Astrocyte of the spinal cord (primary cell): Measurements from ENCODE around the gene TMPRSS7.
A peak's percentile ranks its signal among the peaks of the same experiment; 100 is the strongest.
"Not testable (repeated sequence)": the region's sequence is repeated elsewhere in the genome, so short reads cannot be mapped to it uniquely, and the experiment has no call there.

ENCODE experiments used
- DNase-seq: peaks from one replicate; pipeline ENCODE4 v3.0.0; 2011; ENCODE audit warnings: low read depth, low spot score
- H3K4me3 ChIP-seq: 2 replicates; pipeline ENCODE4 v1.5.1; 2011; ENCODE audit warnings: low read depth, mild to moderate bottlenecking, low read length, moderate library complexity
- in situ Hi-C: cut with HindIII; loops from 2 replicates; pipeline ENCODE4 v1.10.0; 2017; ENCODE audit warnings: low sequenced_read_pairs
- TF ChIP-seq, protein P1 (sequence below): IDR thresholded peaks from 2 replicates; pipeline ENCODE4 v1.5.1; 2012; ENCODE audit warnings: low read depth, mild to moderate bottlenecking, low read length, inconsistent platforms

TMPRSS7 gene

DNA sequence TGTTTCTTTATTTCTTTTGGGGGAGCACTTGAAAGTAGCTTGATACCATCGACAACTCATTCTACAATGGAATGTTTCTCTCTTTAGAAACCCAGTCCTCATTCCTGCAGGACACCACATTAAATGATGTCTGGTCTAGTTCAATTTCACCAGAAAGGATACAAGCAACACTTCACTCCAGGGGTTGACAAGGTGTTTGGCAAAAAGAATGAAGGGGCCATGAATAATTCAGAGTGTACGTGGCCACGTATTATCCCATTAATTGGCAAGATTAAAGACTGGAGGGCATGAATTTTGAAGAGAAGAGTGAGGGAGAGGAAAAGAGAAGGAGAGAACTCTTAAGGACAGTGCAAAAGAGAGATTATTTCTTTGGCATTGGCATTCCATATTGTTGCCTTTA, 705 bp downstream of the TMPRSS7 start:
- no peak overlapping the region for H3K4me3 ChIP-seq
- no peak for DNase-seq
- in situ Hi-C loops, result no loop called here
- TF ChIP-seq, protein P1, sequence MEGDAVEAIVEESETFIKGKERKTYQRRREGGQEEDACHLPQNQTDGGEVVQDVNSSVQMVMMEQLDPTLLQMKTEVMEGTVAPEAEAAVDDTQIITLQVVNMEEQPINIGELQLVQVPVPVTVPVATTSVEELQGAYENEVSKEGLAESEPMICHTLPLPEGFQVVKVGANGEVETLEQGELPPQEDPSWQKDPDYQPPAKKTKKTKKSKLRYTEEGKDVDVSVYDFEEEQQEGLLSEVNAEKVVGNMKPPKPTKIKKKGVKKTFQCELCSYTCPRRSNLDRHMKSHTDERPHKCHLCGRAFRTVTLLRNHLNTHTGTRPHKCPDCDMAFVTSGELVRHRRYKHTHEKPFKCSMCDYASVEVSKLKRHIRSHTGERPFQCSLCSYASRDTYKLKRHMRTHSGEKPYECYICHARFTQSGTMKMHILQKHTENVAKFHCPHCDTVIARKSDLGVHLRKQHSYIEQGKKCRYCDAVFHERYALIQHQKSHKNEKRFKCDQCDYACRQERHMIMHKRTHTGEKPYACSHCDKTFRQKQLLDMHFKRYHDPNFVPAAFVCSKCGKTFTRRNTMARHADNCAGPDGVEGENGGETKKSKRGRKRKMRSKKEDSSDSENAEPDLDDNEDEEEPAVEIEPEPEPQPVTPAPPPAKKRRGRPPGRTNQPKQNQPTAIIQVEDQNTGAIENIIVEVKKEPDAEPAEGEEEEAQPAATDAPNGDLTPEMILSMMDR, result no peak

DNA sequence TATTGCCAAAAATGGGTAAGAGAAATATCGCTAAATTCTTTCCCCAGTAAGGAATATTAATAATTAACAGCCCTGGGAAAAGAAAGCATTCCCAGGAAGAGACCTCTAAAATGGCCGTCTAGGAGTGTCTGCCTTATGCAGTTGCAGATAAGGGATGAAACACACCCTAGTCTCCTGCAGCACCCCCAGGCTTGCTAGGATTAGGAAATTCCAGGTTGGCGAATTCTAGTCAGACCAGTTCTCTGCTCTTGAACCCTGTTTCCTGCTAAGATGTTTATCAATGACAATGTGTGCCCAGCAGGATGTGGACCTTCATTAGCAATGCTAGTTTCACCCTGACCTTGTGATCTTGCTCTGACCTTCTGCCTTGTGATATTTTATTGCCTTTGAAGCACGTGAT, 2.7 kb downstream of the TMPRSS7 start:
- DNase-seq, H3K4me3 ChIP-seq, in situ Hi-C loops: not testable (repeated sequence)

DNA sequence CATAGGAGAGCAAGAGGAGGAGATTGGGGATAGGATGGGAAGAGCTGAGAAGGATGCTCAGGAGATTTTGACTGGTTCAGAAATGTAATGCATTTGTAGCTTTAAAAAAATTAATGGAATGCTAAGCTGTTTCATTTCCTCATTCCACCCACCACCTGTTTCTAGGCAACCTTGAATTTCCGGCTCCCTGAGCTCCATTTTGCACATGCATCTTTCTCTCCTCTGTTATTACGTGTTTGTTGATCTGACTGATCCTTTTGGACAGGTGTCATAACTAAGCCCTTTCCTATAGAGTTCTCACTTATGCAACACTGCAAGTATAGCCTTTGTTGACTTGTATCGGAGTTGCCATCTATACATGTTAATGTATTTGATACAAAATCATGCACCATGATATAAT, 4.3 kb downstream of the TMPRSS7 start:
- no peak overlapping the region for H3K4me3 ChIP-seq
- no peak for DNase-seq
- in situ Hi-C loops, result no loop called here
- TF ChIP-seq, protein P1, result no peak

DNA sequence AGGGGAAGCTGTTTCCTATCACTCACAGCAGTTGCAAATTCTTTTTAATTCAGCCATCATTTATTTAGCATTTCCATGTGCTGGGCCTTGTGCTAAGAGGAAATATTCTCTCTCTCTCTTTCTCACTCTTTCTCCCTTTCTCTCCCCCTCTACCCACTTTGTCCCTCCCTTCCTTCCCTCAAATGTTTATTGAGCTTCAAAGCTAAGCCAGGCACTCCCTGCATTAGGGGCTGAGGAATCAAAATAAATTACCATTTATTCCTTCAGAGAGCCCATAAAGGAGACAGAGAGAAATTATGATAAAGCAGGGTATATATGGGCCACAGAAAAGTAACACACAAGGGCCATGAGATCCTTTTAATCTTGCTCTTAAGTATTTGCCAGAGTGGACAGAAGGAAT, 6.8 kb downstream of the TMPRSS7 start:
- no peak for DNase-seq
- TF ChIP-seq, protein P1, result no peak
- in situ Hi-C loops, result no loop called here
- H3K4me3 ChIP-seq, result no peak overlapping the region

DNA sequence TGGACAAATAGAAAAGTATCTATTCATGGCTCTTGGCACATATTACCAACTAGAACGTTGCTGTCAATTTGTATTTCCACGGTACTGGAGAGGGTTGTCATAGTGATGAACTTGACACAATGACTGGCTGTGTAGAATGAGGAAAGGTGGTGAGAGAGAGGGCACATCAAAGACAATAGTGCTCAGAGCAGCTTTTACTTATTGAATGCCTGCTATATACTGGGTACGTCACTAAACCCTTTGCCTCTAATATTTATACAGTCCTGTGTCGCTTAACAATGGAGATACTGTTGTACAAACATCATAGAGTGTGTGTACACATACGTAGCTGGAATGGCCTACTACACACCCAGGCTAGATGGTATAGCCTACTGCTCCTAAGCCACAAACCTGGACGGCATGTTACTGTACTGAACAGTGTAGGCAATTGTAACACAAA, 8.3 kb downstream of the TMPRSS7 start:
- no peak for DNase-seq
- TF ChIP-seq, protein P1, result no peak
- in situ Hi-C loops, result no loop called here
- H3K4me3 ChIP-seq, result no peak overlapping the region

DNA sequence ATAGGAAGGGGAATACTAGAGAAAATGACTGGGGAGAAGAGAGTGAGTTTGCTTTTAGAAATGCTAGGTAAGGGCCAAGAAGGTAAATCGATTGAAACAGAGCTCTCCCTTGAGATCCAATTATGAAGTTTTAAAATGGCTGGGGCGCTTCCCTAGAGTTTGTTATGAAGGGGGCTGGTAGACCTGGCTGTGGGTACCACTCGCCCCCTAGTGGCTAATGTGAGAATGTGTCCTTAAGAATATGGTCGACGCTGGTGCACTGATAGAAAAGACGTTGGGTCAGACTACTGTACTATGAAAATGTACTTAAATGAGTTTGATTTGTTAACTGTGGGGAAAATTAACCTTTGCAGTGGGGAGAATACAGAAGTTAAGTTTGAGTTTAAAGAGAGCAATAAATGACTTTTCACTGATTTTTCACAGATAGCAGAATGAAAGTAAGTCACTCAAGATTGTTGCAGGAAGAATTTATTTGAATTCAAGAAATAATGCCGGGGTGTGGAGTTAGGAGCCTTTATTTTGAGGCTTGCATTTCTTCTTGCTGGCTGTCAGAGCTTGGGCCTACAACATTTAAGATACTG, 9.2 kb downstream of the TMPRSS7 start:
- H3K4me3 ChIP-seq, result no peak overlapping the region
- in situ Hi-C loops, result no loop called here

DNA sequence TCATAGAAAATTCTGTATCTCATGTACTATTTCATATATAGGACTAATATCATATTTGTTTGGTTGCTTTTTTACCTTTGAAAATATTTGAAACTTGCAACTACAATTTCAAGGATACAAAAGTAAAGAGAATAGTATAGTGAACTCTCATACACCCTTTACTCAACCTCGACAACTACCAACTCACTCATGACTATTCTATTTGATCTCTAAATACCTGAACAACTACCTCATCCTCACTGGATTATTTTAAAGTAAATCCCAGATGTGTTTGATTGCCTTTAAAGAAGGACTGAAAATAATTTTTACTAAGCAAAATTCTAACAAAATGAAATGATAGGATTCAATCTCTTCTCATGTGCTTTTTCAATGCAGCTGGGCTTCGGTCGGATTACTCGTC, 12.1 kb downstream of the TMPRSS7 start:
- no peak overlapping the region for H3K4me3 ChIP-seq
- in situ Hi-C loops, result no loop called here
- TF ChIP-seq, protein P1, result no peak
- DNase-seq, result peak; percentile 16

More for the DNA sequence above, 9.2 kb downstream of the TMPRSS7 start:
- TF ChIP-seq, protein P1, result peak; percentile 88
- peak; percentile 79 for DNase-seq
